Adrenal gland (tissue), 19 donors: Measurements from ENCODE around the gene ERGIC2. TPM values are rescaled to one million over a fixed set of nuclear protein-coding genes. Genes with fewer than 3 reads are reported as not detected.

Experiments used
- DNase-seq, 7 donors: peaks; one replicate each; pipeline ENCODE4 v3.0.0-alpha.2; 2019 to 2020
- H3K27ac ChIP-seq, 5 donors: fragments of 200-600 bp; sonication (generic) in 4 of 5; 1 replicate in 3 of 5; 2 replicates in 2 of 5; pipeline versions ENCODE4 v1.5.1 to v1.8.0; 2016 to 2020; ENCODE audit warnings: mild to moderate bottlenecking in 1 of 5
- H3K27me3 ChIP-seq: fragments of 200-600 bp; 2 replicates; pipeline ENCODE4 v1.8.0; 2021
- H3K36me3 ChIP-seq, 2 donors: fragments of 200-600 bp; replicated peaks in 1 of 2; 1 replicate in 1 of 2; 2 replicates in 1 of 2; pipeline versions ENCODE4 v1.5.1 to v1.8.0; 2018 to 2022
- H3K4me1 ChIP-seq, 2 donors: fragments of 200-600 bp; replicated peaks in 1 of 2; 1 replicate in 1 of 2; 2 replicates in 1 of 2; pipeline versions ENCODE4 v1.5.1 to v1.8.0; 2018 to 2021
- H3K4me3 ChIP-seq, 4 donors: fragments of 200-600 bp; sonication (generic) in 3 of 4; one replicate each; pipeline ENCODE4 v1.5.1; 2016 to 2018
- H3K9me3 ChIP-seq, 3 donors: fragments of 200-600 bp; sonication (generic) in 1 of 3; replicated peaks in 1 of 3; 1 replicate in 2 of 3; 2 replicates in 1 of 3; pipeline versions ENCODE4 v1.5.1 to v1.8.0; 2016 to 2021
- POLR2A ChIP-seq, 2 donors: fragments of 450-650 bp; IDR thresholded peaks; one replicate each; pipeline ENCODE4 v1.6.1; 2017; ENCODE audit warnings: antibody characterized with exemption in 2 of 2, mild to moderate bottlenecking in 2 of 2, moderate library complexity in 1 of 2
- WGBS, 4 donors: extraction: QIAGEN DNeasy Blood & Tissue Kit in 2 of 4; methylation state at CpG; one replicate each; pipeline versions ENCODE4 v1.1.5 to v1.1.7; 2013 to 2017; 5-methylcytosine and 5-hydroxymethylcytosine counted together
- intact Hi-C, 2 donors: fragments of 100-400 bp; cut with DNase I; formaldehyde crosslinking; loops; one replicate each; pipeline versions ENCODE4 v1.14.1 to v1.15.0; 2022 to 2023
- long read RNA-seq, 10 donors: library from polyadenylated mRNA in 3 of 10; unstranded in 2 of 10; stranded (forward) in 1 of 10; transcript quantifications; one replicate each; pipeline ENCODE4 v2.0.0 and lab custom pipeline, GENCODE V29; 2021 to 2026
- polyA plus RNA-seq, 3 donors: library from polyadenylated mRNA; stranded (reverse); fragments of 200-250 nt in 2 of 3; fragments of 350-450 nt in 1 of 3; fragmentation: Illumina TruSeq in 1 of 3; extraction: RNeasy Lipid Tissue Mini Kit (QIAGEN cat#74804) in 1 of 3; gene quantifications; one replicate each; pipeline ENCODE4 v1.2.3, GENCODE V29; 2013 to 2014
- total RNA-seq, 9 donors: library from RNA; depleted of rRNA in 4 of 9; stranded (reverse); fragments of >200 nt in 4 of 9; fragments of 120-200 nt in 1 of 9; fragmentation: NEBNext Ultra II Directional in 1 of 9; extraction: Animal tissue kit (Norgen Biotek cat#: 25700) in 1 of 9; gene quantifications; one replicate each; pipeline versions ENCODE4 v1.1.0 to v1.2.4, GENCODE V29; 2013 to 2023
- TF ChIP-seq, protein P1 (sequence below), 6 experiments: fragments of 450-650 bp in 4 of 6; fragments of 200-600 bp in 2 of 6; sonication (generic) in 1 of 6; IDR thresholded peaks; 1 replicate in 5 of 6; 2 replicates in 1 of 6; pipeline versions ENCODE4 v1.5.1 to v1.8.0; 2016 to 2021; ENCODE audit warnings: antibody characterized with exemption in 6 of 6, mild to moderate bottlenecking in 2 of 6, moderate library complexity in 1 of 6
- donor health status: healthy with polysubstance abuse.
- donor health status: Bipolar disorder and iron deficiency.
- donor health status: DM: yes; HTN: yes; CAD: no.
- donor health status: DM: no; HTN: no; CAD: no.
- donor health status: DM: no; HTN: no; CAD: no.
- donor health status: DM: yes; HTN: yes; CAD: no.

The ERGIC2 gene, protein sequence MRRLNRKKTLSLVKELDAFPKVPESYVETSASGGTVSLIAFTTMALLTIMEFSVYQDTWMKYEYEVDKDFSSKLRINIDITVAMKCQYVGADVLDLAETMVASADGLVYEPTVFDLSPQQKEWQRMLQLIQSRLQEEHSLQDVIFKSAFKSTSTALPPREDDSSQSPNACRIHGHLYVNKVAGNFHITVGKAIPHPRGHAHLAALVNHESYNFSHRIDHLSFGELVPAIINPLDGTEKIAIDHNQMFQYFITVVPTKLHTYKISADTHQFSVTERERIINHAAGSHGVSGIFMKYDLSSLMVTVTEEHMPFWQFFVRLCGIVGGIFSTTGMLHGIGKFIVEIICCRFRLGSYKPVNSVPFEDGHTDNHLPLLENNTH
- total RNA-seq (10 to 100 TPM; 17.9 to 89.2 (median 62.1) TPM), polyA plus RNA-seq (100 to 1,000 TPM in 1 of 3 donors, 10 to 100 TPM in 2; 18.6 to 134 (median 19.9) TPM)
- long read RNA-seq, donor 1, full-length matches to known transcripts, result 16 of 16 reads
- long read RNA-seq, donor 1, partial matches to known transcripts, result 0 of 16 reads
- long read RNA-seq, donor 1, other reads (novel, unspliced or antisense), result 0 of 16 reads
- long read RNA-seq, donor 2, full-length matches to known transcripts, result 23 of 23 reads
- long read RNA-seq, donor 2, partial matches to known transcripts, result 0 of 23 reads
- long read RNA-seq, donor 2, other reads (novel, unspliced or antisense), result 0 of 23 reads
- long read RNA-seq, donor 3, full-length matches to known transcripts, result 27 of 27 reads
- long read RNA-seq, donor 3, partial matches to known transcripts, result 0 of 27 reads
- long read RNA-seq, donor 3, other reads (novel, unspliced or antisense), result 0 of 27 reads
- long read RNA-seq, donor 4, full-length matches to known transcripts, result 41 of 50 reads
- long read RNA-seq, donor 4, partial matches to known transcripts, result 5 of 50 reads
- long read RNA-seq, donor 4, other reads (novel, unspliced or antisense), result 4 of 50 reads
- long read RNA-seq, donor 5, full-length matches to known transcripts, result 50 of 55 reads
- long read RNA-seq, donor 5, partial matches to known transcripts, result 2 of 55 reads
- long read RNA-seq, donor 5, other reads (novel, unspliced or antisense), result 3 of 55 reads
- long read RNA-seq, donor 6, full-length matches to known transcripts, result 14 of 20 reads
- long read RNA-seq, donor 6, partial matches to known transcripts, result 0 of 20 reads
- long read RNA-seq, donor 6, other reads (novel, unspliced or antisense), result 6 of 20 reads
- long read RNA-seq, donor 7, full-length matches to known transcripts, result 9 of 9 reads
- long read RNA-seq, donor 7, partial matches to known transcripts, result 0 of 9 reads
- long read RNA-seq, donor 7, other reads (novel, unspliced or antisense), result 0 of 9 reads
- long read RNA-seq, donor 8, full-length matches to known transcripts, result 39 of 52 reads
- long read RNA-seq, donor 8, partial matches to known transcripts, result 7 of 52 reads
- long read RNA-seq, donor 8, other reads (novel, unspliced or antisense), result 6 of 52 reads
- long read RNA-seq, donor 9, full-length matches to known transcripts, result 20 of 20 reads
- long read RNA-seq, donor 9, partial matches to known transcripts, result 0 of 20 reads
- long read RNA-seq, donor 9, other reads (novel, unspliced or antisense), result 0 of 20 reads
- long read RNA-seq, donor 10, full-length matches to known transcripts, result 11 of 11 reads
- long read RNA-seq, donor 10, partial matches to known transcripts, result 0 of 11 reads
- long read RNA-seq, donor 10, other reads (novel, unspliced or antisense), result 0 of 11 reads

DNA sequence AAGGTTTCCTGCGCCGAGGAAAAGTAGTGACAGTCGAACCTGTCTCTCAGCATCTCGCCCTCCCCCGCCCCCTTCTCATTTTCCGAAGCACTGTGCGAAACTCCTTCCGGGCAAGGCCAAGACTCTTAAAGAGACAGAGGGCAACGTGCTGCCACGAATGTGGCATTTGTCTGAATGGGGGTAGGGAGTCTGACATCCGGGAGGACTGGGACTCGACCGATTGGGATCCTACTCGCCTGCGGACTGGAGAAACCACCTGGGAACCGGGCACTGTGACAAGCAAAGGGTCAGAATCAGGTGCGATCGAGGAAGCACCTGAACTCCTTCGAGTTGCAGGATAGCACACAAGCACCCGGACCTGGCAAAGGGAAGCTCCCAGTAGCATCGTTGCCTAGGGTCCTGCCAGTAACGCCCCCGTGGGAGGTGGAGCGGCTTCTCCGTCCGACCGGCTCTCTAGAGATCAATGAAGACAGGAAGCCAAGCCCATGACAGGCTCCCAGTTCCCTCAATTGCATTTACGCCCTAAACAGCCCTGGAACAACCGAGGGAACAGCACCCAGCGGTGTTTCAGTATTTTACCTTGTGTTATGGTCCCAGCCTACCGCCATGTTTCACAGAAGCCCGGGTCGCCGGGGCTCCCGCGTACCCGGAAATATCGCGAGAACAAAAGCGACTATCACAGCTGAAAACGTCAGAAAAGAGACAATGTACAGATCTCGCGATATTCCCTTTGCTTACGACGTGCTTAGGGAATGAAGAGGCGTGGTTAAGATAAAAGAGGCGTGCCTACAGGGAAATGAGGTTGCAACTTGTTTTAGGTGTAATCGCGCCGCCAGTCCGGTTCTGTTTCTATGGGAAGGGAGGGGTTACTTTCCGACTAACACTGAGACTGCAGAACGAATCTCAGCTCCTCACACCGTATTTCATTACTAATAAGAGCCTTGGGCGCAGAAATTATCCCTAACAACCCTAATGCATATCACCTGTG, at the start of gene ERGIC2:
TSS of gene ERGIC2 (minus strand) at position 637 of the 988 bp plus-strand sequence. CDS start 9,539 bp downstream, outside the sequence.
- Histone ChIP-seq H3K4me3 (peak within 1 kb of the TSS; percentile 38 to 90 (median 48)), H3K27me3 (no peaks in the 10 kb centered on the region), H3K36me3 (no peaks in the 10 kb centered on the region), H3K9me3 (no peaks in the 10 kb centered on the region), H3K27ac (peak within 1 kb of the TSS; percentile 55 to 92 (median 69)), H3K4me1 (peaks cover 5 to 13% of the 10 kb centered on the region in 2 donors)
- peak; percentile 94 to 98 (median 95) for DNase-seq
- 0% methylated on average over 40 to 55 of the region's 55 CpGs for whole genome bisulfite sequencing, 4 donors
- intact Hi-C loops, result no loop called here
- TF ChIP-seq POLR2A (IDR thresholded peaks at IDR 0.05), result peak in 1 of 2 donors; percentile 78
- TF ChIP-seq, protein P1, sequence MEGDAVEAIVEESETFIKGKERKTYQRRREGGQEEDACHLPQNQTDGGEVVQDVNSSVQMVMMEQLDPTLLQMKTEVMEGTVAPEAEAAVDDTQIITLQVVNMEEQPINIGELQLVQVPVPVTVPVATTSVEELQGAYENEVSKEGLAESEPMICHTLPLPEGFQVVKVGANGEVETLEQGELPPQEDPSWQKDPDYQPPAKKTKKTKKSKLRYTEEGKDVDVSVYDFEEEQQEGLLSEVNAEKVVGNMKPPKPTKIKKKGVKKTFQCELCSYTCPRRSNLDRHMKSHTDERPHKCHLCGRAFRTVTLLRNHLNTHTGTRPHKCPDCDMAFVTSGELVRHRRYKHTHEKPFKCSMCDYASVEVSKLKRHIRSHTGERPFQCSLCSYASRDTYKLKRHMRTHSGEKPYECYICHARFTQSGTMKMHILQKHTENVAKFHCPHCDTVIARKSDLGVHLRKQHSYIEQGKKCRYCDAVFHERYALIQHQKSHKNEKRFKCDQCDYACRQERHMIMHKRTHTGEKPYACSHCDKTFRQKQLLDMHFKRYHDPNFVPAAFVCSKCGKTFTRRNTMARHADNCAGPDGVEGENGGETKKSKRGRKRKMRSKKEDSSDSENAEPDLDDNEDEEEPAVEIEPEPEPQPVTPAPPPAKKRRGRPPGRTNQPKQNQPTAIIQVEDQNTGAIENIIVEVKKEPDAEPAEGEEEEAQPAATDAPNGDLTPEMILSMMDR (IDR thresholded peaks at IDR 0.05), result no peak

DNA sequence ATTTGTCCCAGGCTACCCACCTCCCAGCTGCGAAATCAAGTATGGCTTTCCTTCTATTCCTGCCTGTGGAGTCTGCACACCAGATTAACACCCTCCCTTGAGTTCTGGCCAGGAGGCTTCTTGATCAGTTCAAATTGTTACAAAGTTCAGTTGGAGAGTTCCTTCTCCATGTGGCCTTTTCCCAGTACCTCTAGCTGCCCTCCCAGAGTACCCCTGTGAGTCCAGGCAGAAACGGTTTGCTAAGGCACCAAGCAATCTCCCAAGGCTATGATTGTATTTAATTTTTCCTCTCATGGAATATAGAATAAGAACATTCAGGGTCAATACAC, 49.7 kb upstream of the ERGIC2 start:
- H3K9me3 ChIP-seq, result no peaks in the 10 kb centered on the region
- intact Hi-C loops, result no loop called here
- no peak for TF ChIP-seq POLR2A (IDR thresholded peaks at IDR 0.05)
- TF ChIP-seq, protein P1 (IDR thresholded peaks at IDR 0.05), result no peak
- no peak for DNase-seq
- no peaks in the 10 kb centered on the region for H3K27me3 ChIP-seq
- no peaks in the 10 kb centered on the region for H3K36me3 ChIP-seq
- H3K4me3 ChIP-seq, result no peak overlapping the region
- peaks cover 0 to 3% of the 10 kb centered on the region in 2 donors for H3K4me1 ChIP-seq
- 64 to 78% (median 75%) methylated on average over 1 to 2 of the region's 2 CpGs for WGBS, 4 donors
- H3K27ac ChIP-seq, result no peak overlapping the region

DNA sequence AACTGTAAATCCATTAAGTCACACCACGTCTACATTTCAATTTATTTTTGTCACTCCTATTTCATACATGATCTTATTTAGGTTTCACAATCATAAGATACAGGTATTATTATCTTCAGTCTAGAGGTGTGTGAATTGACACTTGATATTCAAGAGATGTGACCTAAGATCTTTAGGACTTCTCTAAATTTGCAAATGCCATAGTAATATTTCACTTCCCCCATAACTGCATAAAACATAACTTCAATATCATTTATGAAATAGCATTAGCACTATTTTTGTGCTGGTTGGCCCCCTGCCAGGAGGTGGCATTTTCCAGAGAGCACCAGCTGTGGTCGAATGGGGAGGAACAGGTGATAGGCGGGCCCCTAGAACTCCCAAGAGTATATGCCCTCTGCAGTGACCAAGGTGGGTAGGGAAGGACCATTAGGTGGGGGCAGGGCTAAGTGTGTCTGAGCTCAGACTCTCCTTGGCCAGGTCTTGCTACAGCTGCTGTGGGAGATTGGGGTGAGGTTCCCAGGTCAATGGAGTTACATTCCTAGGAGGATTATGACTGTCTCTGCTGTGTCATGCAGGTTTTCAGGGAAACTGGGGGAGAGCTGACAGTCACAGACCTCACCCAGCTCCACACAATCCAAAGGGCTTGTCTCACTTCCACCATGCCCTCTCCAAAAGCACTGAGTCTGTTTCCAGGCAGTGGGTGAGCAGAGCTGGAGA, 49.2 kb upstream of the ERGIC2 start:
- H3K4me3 ChIP-seq, result no peak overlapping the region
- H3K9me3 ChIP-seq, result no peaks in the 10 kb centered on the region
- no peaks in the 10 kb centered on the region for H3K27me3 ChIP-seq
- no peak overlapping the region for H3K27ac ChIP-seq
- DNase-seq, result no peak
- 63 to 74% (median 68%) methylated on average over 3 of the region's 3 CpGs for WGBS, 4 donors
- H3K36me3 ChIP-seq, result no peaks in the 10 kb centered on the region
- no peak for TF ChIP-seq POLR2A (IDR thresholded peaks at IDR 0.05)
- TF ChIP-seq, protein P1 (IDR thresholded peaks at IDR 0.05), result no peak
- intact Hi-C loops, result no loop called here
- peaks cover 0 to 3% of the 10 kb centered on the region in 2 donors for H3K4me1 ChIP-seq
